Measurements from ENCODE around the gene RTN4RL1. TPM values are rescaled to one million over a fixed set of nuclear protein-coding genes. Genes with fewer than 3 reads are reported as not detected.
A peak's percentile ranks its signal among the peaks of the same experiment; 100 is the strongest.

RTN4RL1 gene, protein sequence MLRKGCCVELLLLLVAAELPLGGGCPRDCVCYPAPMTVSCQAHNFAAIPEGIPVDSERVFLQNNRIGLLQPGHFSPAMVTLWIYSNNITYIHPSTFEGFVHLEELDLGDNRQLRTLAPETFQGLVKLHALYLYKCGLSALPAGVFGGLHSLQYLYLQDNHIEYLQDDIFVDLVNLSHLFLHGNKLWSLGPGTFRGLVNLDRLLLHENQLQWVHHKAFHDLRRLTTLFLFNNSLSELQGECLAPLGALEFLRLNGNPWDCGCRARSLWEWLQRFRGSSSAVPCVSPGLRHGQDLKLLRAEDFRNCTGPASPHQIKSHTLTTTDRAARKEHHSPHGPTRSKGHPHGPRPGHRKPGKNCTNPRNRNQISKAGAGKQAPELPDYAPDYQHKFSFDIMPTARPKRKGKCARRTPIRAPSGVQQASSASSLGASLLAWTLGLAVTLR
- under 1 TPM; 0.14 to 0.47 (median 0.43) TPM for total RNA-seq
- long read RNA-seq, donor 1, partial matches to known transcripts: 0 of 2 reads
- long read RNA-seq, donor 1, other reads (novel, unspliced or antisense): 1 of 2 reads
- long read RNA-seq, donor 2: 0 reads

GRCh38 chr17:2025220-2025621 lies at the start of gene RTN4RL1:
RTN4RL1 (minus strand) TSS chr17:2025334; CDS start chr17:2024865, 469 bp downstream.
- intact Hi-C loops (cut with DNase I, micrococcal nuclease): loop anchor here (5.0 kb wide), 1 partner anchor 118 kb away; no protein-coding TSS in a partner anchor
- Histone ChIP-seq H3K9me3 (no peaks in the 10 kb centered on the region), H3K4me1 (ENCODE audit: low read depth) (peaks cover 25% of the 10 kb centered on the region), H3K36me3 (ENCODE audit: low read depth) (no peaks in the 10 kb centered on the region), H3K4me3 (no peak within 1 kb of the TSS)
- no peak for TF ChIP-seq CTCF (IDR thresholded peaks at IDR 0.05)
- peak; percentile 59 to 75 (median 71) for DNase-seq
- peak; percentile 35 for ATAC-seq

- no peaks in the 10 kb centered on the region for H3K36me3 ChIP-seq (ENCODE audit: low read depth)
Measured at GRCh38 chr17:2074919-2075318, 49.8 kb upstream of the RTN4RL1 start.

DNA sequence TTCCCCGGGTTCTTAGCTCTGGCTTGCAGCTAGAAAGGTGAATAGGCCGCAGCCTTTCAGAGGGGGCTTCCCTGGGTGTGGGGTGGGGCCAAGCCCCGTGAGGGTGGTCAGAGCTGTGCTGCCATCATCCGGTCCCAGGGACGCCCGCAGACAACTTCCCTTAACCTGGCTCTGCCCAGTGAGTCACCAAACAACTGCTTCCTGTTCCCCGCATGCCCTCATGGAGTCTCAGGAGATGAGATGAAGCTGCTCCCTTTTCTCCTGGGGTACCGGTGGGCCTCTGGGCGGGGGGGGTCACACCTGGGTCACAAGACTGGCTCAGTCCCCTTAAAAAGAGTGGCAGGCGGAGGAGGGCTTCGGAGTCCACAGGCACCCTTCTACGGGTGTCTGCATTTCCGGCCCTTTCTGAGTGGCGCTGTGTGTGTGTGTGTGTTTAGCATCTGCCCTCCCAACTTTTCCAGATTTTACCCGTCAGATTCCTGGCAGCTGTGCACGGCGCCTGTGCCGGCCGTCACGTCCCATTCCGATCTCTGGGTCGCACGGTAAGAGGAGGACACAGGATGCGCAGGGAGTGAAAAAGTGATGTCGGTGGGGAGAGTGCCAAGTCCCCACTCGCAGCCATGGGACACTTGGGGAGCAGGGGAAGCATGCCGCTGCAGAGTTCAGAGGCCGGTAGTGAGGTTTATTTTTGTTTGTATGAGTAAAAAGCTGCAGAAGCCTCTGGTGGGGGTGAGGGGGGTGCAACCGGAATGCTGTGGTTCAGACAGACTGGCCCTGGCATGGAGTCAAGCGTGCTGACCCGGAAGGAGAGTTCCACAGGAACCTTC lies 46.5 kb upstream of the RTN4RL1 start:
- intact Hi-C loops (cut with DNase I, micrococcal nuclease): no loop called here
- TF ChIP-seq CTCF (IDR thresholded peaks at IDR 0.05): no peak
- ATAC-seq: peak; percentile 36
- no peak for DNase-seq
- Histone ChIP-seq H3K4me1 (ENCODE audit: low read depth) (peaks cover 8% of the 10 kb centered on the region), H3K9me3 (no peaks in the 10 kb centered on the region), H3K36me3 (ENCODE audit: low read depth) (no peaks in the 10 kb centered on the region), H3K4me3 (no peak overlapping the region)

More at GRCh38 chr17:2074919-2075318, 49.8 kb upstream of the RTN4RL1 start:
- no peak for DNase-seq
- intact Hi-C loops (cut with DNase I, micrococcal nuclease): no loop called here
- peaks cover 5% of the 10 kb centered on the region for H3K4me1 ChIP-seq (ENCODE audit: low read depth)
- no peak overlapping the region for H3K4me3 ChIP-seq
- TF ChIP-seq CTCF (IDR thresholded peaks at IDR 0.05): no peak
- no peaks in the 10 kb centered on the region for H3K9me3 ChIP-seq
- no peak for ATAC-seq

- no peaks in the 10 kb centered on the region for H3K36me3 ChIP-seq (ENCODE audit: low read depth)
- no peak for TF ChIP-seq CTCF (IDR thresholded peaks at IDR 0.05)
- intact Hi-C loops (cut with DNase I, micrococcal nuclease): no loop called here
- DNase-seq (no peak), ATAC-seq (no peak)
- peaks cover 8% of the 10 kb centered on the region for H3K4me1 ChIP-seq (ENCODE audit: low read depth)
- H3K9me3 ChIP-seq: no peaks in the 10 kb centered on the region
- H3K4me3 ChIP-seq: no peak overlapping the region
Measured at GRCh38 chr17:2071024-2071385, 45.9 kb upstream of the RTN4RL1 start.

- Histone ChIP-seq H3K4me3 (no peak overlapping the region), H3K36me3 (ENCODE audit: low read depth) (no peaks in the 10 kb centered on the region), H3K4me1 (ENCODE audit: low read depth) (peaks cover 7% of the 10 kb centered on the region), H3K9me3 (no peaks in the 10 kb centered on the region)
- intact Hi-C loops (cut with DNase I, micrococcal nuclease): no loop called here
- DNase-seq: no peak
- peak; percentile 7 for ATAC-seq
- TF ChIP-seq CTCF (IDR thresholded peaks at IDR 0.05): no peak
Measured at GRCh38 chr17:2070241-2071023, 45.3 kb upstream of the RTN4RL1 start.

Measured in mucosa of descending colon (tissue), 3 donors.